HepG2 (cell line): ENCODE results near the gene ZNF23. TPM values are rescaled to one million over a fixed set of nuclear protein-coding genes. Genes with fewer than 3 reads are reported as not detected.

Experiments used
- ATAC-seq: fragments of 200-7000 bp; cut with Tn5 transposase; 3 replicates; pipeline ENCODE4 v1.9.1; 2020; ENCODE audit warnings: mild to moderate bottlenecking, moderate library complexity
- BruUV-seq: library from RNA; stranded (reverse); fragments of 400-500 nt; replicated peaks from 2 replicates; lab custom pipeline; 2021; lab: Mats Ljungman, UMichigan
- CTCF ChIA-PET: fragments of 300-600 bp; formaldehyde crosslinking; extraction: SDS; loops from one replicate; lab custom pipeline; 2021; ENCODE audit warnings: low total read pairs, inconsistent platforms, low intra/inter-chr PET ratio; lab: Yijun Ruan, JAX
- POLR2A ChIA-PET: fragments of 350-600 bp; sonication (Branson Sonifier 250); formaldehyde crosslinking; loops from one replicate; lab custom pipeline; 2020; ENCODE audit warnings: antibody characterized with exemption, inconsistent platforms; lab: Yijun Ruan, JAX
- DNase-seq: peaks from one replicate; pipeline ENCODE4 v3.0.0-alpha.2; 2015; ENCODE audit warnings: low spot score
- FAIRE-seq: peaks from 3 replicates; lab custom pipeline; 2011; peaks lifted over from hg19 to GRCh38; lab: Jason Lieb, UNC
- H2AFZ ChIP-seq: one replicate; pipeline ENCODE4 v1.6.1; 2011; ENCODE audit warnings: low read length, inconsistent platforms
- H3K27ac ChIP-seq: fragments of 300-600 bp; 3 replicates; pipeline ENCODE4 v1.8.0; 2011; ENCODE audit warnings: mixed run types, mild to moderate bottlenecking, mixed read lengths, low read length, inconsistent platforms; ENCODE audit not compliant: insufficient read depth; ENCODE audit errors: extremely low read length
- H3K27me3 ChIP-seq, 2 experiments: fragments of 200-600 bp in 1 of 2; 2 replicates in 1 of 2; 3 replicates in 1 of 2; pipeline versions ENCODE4 v1.6.0 to v1.8.0; 2011; ENCODE audit warnings: low read length in 2 of 2, mild to moderate bottlenecking in 2 of 2, moderate library complexity in 2 of 2, inconsistent platforms in 1 of 2; ENCODE audit not compliant: insufficient read depth in 2 of 2, control insufficient read depth in 1 of 2
- H3K36me3 ChIP-seq, 2 experiments: fragments of 200-600 bp in 1 of 2; replicated peaks in 1 of 2; 2 replicates in 1 of 2; 3 replicates in 1 of 2; pipeline versions ENCODE4 v1.5.1 to v1.8.0; 2011; ENCODE audit warnings: low read length in 2 of 2, inconsistent platforms in 1 of 2; ENCODE audit not compliant: insufficient read depth in 2 of 2, control insufficient read depth in 1 of 2
- H3K4me1 ChIP-seq: 2 replicates; pipeline ENCODE4 v1.5.1; 2012; ENCODE audit warnings: low read length, inconsistent platforms; ENCODE audit not compliant: insufficient read depth
- H3K4me2 ChIP-seq: 2 replicates; pipeline ENCODE4 v1.6.0; 2011; ENCODE audit warnings: low read depth, low read length, inconsistent platforms
- H3K4me3 ChIP-seq, 3 experiments: fragments of 200-600 bp in 1 of 3; sonication (generic), shearing (Covaris generic) in 1 of 3; replicated peaks in 1 of 3; 2 replicates each; pipeline ENCODE4 v1.5.1; 2011 to 2016; ENCODE audit warnings: low read length in 3 of 3, inconsistent platforms in 2 of 3, low read depth in 2 of 3, mild to moderate bottlenecking in 2 of 3, control low read depth in 1 of 3, mixed read lengths in 1 of 3; ENCODE audit not compliant: insufficient read depth in 1 of 3
- H3K79me2 ChIP-seq: one replicate; pipeline ENCODE4 v1.6.1; 2011; ENCODE audit warnings: low read length, inconsistent platforms; ENCODE audit not compliant: insufficient read depth
- H3K9ac ChIP-seq: 2 replicates; pipeline ENCODE4 v1.6.0; 2011; ENCODE audit warnings: mild to moderate bottlenecking, low read depth, low read length, inconsistent platforms; ENCODE audit not compliant: insufficient read depth
- H3K9me3 ChIP-seq: 2 replicates; pipeline ENCODE4 v1.5.1; 2012; ENCODE audit warnings: mild to moderate bottlenecking, low read length
- H4K20me1 ChIP-seq: 2 replicates; pipeline ENCODE4 v1.6.0; 2011; ENCODE audit warnings: inconsistent platforms, mild to moderate bottlenecking, low read length, moderate library complexity; ENCODE audit not compliant: insufficient read depth
- AGO2 ChIP-seq: fragments of 200-400 bp; formaldehyde crosslinking; optimal IDR thresholded peaks from 2 replicates; pipeline ENCODE3; 2017; ENCODE audit warnings: mild to moderate bottlenecking, low read depth, low read length, moderate library complexity
- HCFC1 ChIP-seq: fragments of 150-350 bp; IDR thresholded peaks from 2 replicates; pipeline ENCODE4 v1.6.1; 2014; ENCODE audit warnings: low read depth, low read length
- HNRNPH1 ChIP-seq: fragments of 200-400 bp; formaldehyde crosslinking; optimal IDR thresholded peaks from 2 replicates; pipeline ENCODE3; 2017; ENCODE audit warnings: mild to moderate bottlenecking, low read depth, low read length
- NBN ChIP-seq: fragments of 450-650 bp; conservative IDR thresholded peaks from 2 replicates; pipeline ENCODE4 v1.6.1; 2017
- NFIC ChIP-seq: IDR thresholded peaks from 2 replicates; pipeline ENCODE4 v1.6.1; 2012; ENCODE audit warnings: mild to moderate bottlenecking, low read length, inconsistent platforms
- PRDM4 ChIP-seq: sonication (generic); formaldehyde crosslinking; IDR thresholded peaks from 2 replicates; pipeline ENCODE4 v1.9.0; 2021; ENCODE audit warnings: missing genetic modification reagents, borderline replicate concordance
- ZNF143 ChIP-seq: sonication (generic); formaldehyde crosslinking; IDR thresholded peaks from 2 replicates; pipeline ENCODE4 v1.4.0; 2020; ENCODE audit warnings: missing genetic modification reagents
- ZNF225 ChIP-seq: sonication (generic); formaldehyde crosslinking; IDR thresholded peaks from 2 replicates; pipeline ENCODE4 v1.4.0; 2020; ENCODE audit warnings: mild to moderate bottlenecking, missing genetic modification reagents
- ZNF235 ChIP-seq: sonication (generic); formaldehyde crosslinking; IDR thresholded peaks from 2 replicates; pipeline ENCODE4 v1.8.1; 2023; ENCODE audit warnings: mild to moderate bottlenecking, missing genetic modification reagents, borderline replicate concordance
- ZNF557 ChIP-seq: sonication (generic); formaldehyde crosslinking; IDR thresholded peaks from 2 replicates; pipeline ENCODE4 v1.4.0; 2020; ENCODE audit warnings: missing genetic modification reagents
- ZNF615 ChIP-seq: sonication (generic); formaldehyde crosslinking; IDR thresholded peaks from 2 replicates; pipeline ENCODE4 v1.5.0; 2020; ENCODE audit warnings: mild to moderate bottlenecking, missing genetic modification reagents, borderline replicate concordance
- ZNF710 ChIP-seq: sonication (generic); formaldehyde crosslinking; IDR thresholded peaks from 2 replicates; pipeline ENCODE4 v1.5.0; 2020; ENCODE audit warnings: mild to moderate bottlenecking, missing genetic modification reagents, borderline replicate concordance
- ZNF839 ChIP-seq: sonication (generic); formaldehyde crosslinking; IDR thresholded peaks from 2 replicates; pipeline ENCODE4 v1.4.0; 2020; ENCODE audit warnings: missing genetic modification reagents, mild to moderate bottlenecking, borderline replicate concordance
- ZNF883 ChIP-seq: sonication (generic); formaldehyde crosslinking; IDR thresholded peaks from 2 replicates; pipeline ENCODE4 v1.5.1; 2020; ENCODE audit warnings: mild to moderate bottlenecking, missing genetic modification reagents; ENCODE audit errors: not compliant biosample characterization
- WGBS: methylation state at CpG from one replicate; pipeline ENCODE4 v1.1.6; 2017; ENCODE audit warnings: low lambda C conversion rate; 5-methylcytosine and 5-hydroxymethylcytosine counted together
- in situ Hi-C: cut with HindIII; loops from 2 replicates; pipeline ENCODE4 v1.10.0; 2017; ENCODE audit warnings: low pct_unique_long_range_greater_than_20kb; ENCODE audit not compliant: extremely low pct_ligation_motif_present
- intact Hi-C: fragments of 100-400 bp; cut with micrococcal nuclease; formaldehyde crosslinking; loops from one replicate; pipeline ENCODE4 v1.10.0; 2022; ENCODE audit not compliant: unreplicated experiment
- polyA plus RNA-seq, 8 experiments: library from polyadenylated mRNA; depleted of rRNA in 3 of 8; stranded (reverse) in 7 of 8; unstranded in 1 of 8; fragments of >200 nt; fragmentation: Illumina TruSeq in 4 of 8; extraction: Trizol in 4 of 8; gene quantifications; 2 replicates each; pipeline versions ENCODE4 v1.2.1 to v1.2.3, GENCODE V29; 2011 to 2016; ENCODE audit warnings: low read depth in 4 of 8, missing spikeins in 1 of 8, mixed read lengths in 1 of 8; ENCODE audit not compliant: insufficient read depth in 1 of 8
- total RNA-seq, 5 experiments: library from RNA; depleted of rRNA; stranded (reverse); fragments of >200 nt; fragmentation: Illumina TruSeq; extraction: Trizol; gene quantifications; 2 replicates each; pipeline ENCODE4 v1.2.3, GENCODE V29; 2016; ENCODE audit warnings: low read depth in 1 of 5
- TF ChIP-seq, protein P1 (sequence below): sonication (generic); formaldehyde crosslinking; IDR thresholded peaks from 2 replicates; pipeline ENCODE4 v1.4.0; 2020; ENCODE audit warnings: missing genetic modification reagents

The ZNF23 gene
- total and polyA plus RNA-seq, 2 of the 13 experiments (the other 11 are each of a cell fraction or from before 2014, with no cell fraction given) = 8.6 to 12.2 TPM

- no peak for DNase-seq
- no peak for FAIRE-seq
- ChIA-PET CTCF (no interaction called here), POLR2A (no interaction called here)
- no TSS peak for BruUV-seq
- intact Hi-C loops = loop anchor here (10.0 kb wide), 1 partner anchor 185 kb away; no protein-coding TSS in a partner anchor
- H3K79me2 ChIP-seq = no peaks in the 10 kb centered on the region
- H3K4me2 ChIP-seq = no peak overlapping the region
- no peak overlapping the region for H3K27ac ChIP-seq
- in situ Hi-C loops = no loop called here
- H2AFZ ChIP-seq = no peak overlapping the region
- H3K36me3 ChIP-seq = no peaks in the 10 kb centered on the region
- TF ChIP-seq HNRNPH1 (no peak), ZNF225 (CRISPR knock-in tag) (no peak), ZNF883 (CRISPR knock-in tag) (no peak), ZNF710 (CRISPR knock-in tag) (no peak), HCFC1 (no peak), ZNF235 (CRISPR knock-in tag) (no peak), ZNF839 (CRISPR knock-in tag) (no peak), PRDM4 (no peak), NBN (no peak), AGO2 (no peak), ZNF615 (CRISPR knock-in tag) (no peak), NFIC (no peak), ZNF557 (CRISPR knock-in tag) (no peak), ZNF143 (CRISPR knock-in tag) (no peak)
- TF ChIP-seq, protein P1, sequence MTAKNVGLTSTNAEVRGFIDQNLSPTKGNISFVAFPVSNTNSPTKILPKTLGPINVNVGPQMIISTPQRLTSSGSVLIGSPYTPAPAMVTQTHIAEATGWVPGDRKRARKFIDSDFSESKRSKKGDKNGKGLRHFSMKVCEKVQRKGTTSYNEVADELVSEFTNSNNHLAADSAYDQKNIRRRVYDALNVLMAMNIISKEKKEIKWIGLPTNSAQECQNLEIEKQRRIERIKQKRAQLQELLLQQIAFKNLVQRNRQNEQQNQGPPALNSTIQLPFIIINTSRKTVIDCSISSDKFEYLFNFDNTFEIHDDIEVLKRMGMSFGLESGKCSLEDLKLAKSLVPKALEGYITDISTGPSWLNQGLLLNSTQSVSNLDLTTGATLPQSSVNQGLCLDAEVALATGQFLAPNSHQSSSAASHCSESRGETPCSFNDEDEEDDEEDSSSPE = no peak
- TF ChIP-seq, all 625 proteins: peak for 0
- no peak for ATAC-seq
- H3K9ac ChIP-seq = no peak overlapping the region
- no peak overlapping the region for H3K4me3 ChIP-seq
- H3K27me3 ChIP-seq = peaks cover 9 to 41% of the 10 kb centered on the region in 2 experiments
- H4K20me1 ChIP-seq = no peaks in the 10 kb centered on the region
- H3K9me3 ChIP-seq = no peaks in the 10 kb centered on the region
- peaks cover 30% of the 10 kb centered on the region for H3K4me1 ChIP-seq
- 11% methylated on average over 3 of the region's 3 CpGs for WGBS
These were observed 32.5 kb downstream of the ZNF23 start for GRCh38 chr16:71429581-71429980.
